Thyroid gland (tissue), 4 donors: ENCODE data around the gene TERC.

Source experiments
- POLR2A ChIP-seq, 2 donors: fragments of 450-650 bp; IDR thresholded peaks; one replicate each; pipeline ENCODE4 v1.6.1; 2017; ENCODE audit warnings: antibody characterized with exemption in 2 of 2, mild to moderate bottlenecking in 2 of 2, moderate library complexity in 1 of 2
- TF ChIP-seq, protein P1 (sequence below), 6 experiments: fragments of 200-600 bp in 3 of 6; fragments of 450-650 bp in 3 of 6; sonication (generic) in 3 of 6; IDR thresholded peaks; one replicate each; pipeline ENCODE4 v1.5.1; 2016 to 2019; ENCODE audit warnings: antibody characterized with exemption in 6 of 6, mild to moderate bottlenecking in 2 of 6, inconsistent platforms in 1 of 6, moderate library complexity in 1 of 6

- TF ChIP-seq, protein P1, sequence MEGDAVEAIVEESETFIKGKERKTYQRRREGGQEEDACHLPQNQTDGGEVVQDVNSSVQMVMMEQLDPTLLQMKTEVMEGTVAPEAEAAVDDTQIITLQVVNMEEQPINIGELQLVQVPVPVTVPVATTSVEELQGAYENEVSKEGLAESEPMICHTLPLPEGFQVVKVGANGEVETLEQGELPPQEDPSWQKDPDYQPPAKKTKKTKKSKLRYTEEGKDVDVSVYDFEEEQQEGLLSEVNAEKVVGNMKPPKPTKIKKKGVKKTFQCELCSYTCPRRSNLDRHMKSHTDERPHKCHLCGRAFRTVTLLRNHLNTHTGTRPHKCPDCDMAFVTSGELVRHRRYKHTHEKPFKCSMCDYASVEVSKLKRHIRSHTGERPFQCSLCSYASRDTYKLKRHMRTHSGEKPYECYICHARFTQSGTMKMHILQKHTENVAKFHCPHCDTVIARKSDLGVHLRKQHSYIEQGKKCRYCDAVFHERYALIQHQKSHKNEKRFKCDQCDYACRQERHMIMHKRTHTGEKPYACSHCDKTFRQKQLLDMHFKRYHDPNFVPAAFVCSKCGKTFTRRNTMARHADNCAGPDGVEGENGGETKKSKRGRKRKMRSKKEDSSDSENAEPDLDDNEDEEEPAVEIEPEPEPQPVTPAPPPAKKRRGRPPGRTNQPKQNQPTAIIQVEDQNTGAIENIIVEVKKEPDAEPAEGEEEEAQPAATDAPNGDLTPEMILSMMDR (IDR thresholded peaks at IDR 0.05) = no peak
- no peak for TF ChIP-seq POLR2A (IDR thresholded peaks at IDR 0.05)
Measured at GRCh38 chr3:169812332-169813235, 47.7 kb upstream of the TERC start, which contains the start of the genes LRRC34 and LRRIQ4.
